ENCODE results near the gene SMARCB1.

DNA sequence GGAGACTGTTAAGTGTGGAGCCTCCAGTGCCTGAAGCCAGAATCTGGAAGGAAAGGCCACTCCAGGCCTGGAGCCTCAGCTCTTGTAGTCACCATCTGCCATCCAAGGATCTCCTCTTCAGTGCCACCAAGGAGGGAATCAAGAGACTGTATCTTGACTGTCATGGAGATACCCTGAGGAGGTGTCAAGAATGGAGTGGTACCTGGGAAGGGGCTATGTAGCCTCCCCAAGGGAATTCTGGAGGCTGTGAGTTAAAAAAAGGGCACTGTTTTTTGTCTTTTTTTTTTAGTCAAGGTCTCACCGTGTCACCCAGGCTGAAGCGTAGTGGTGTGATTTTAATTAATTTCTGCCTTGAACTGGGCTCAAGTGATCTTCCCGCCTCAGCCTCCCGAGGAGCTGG is 27.2 kb upstream of the SMARCB1 start:
- TF ChIP-seq, protein P1, sequence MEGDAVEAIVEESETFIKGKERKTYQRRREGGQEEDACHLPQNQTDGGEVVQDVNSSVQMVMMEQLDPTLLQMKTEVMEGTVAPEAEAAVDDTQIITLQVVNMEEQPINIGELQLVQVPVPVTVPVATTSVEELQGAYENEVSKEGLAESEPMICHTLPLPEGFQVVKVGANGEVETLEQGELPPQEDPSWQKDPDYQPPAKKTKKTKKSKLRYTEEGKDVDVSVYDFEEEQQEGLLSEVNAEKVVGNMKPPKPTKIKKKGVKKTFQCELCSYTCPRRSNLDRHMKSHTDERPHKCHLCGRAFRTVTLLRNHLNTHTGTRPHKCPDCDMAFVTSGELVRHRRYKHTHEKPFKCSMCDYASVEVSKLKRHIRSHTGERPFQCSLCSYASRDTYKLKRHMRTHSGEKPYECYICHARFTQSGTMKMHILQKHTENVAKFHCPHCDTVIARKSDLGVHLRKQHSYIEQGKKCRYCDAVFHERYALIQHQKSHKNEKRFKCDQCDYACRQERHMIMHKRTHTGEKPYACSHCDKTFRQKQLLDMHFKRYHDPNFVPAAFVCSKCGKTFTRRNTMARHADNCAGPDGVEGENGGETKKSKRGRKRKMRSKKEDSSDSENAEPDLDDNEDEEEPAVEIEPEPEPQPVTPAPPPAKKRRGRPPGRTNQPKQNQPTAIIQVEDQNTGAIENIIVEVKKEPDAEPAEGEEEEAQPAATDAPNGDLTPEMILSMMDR (IDR thresholded peaks at IDR 0.05), result no peak
- TF ChIP-seq POLR2A (IDR thresholded peaks at IDR 0.05; ENCODE audit: low read depth), result no peak
- no peak for TF ChIP-seq POLR2AphosphoS5 (IDR thresholded peaks at IDR 0.05)
